ENCODE results near the gene EXT2.

The EXT2 gene

GRCh38 chr11:44146931-44147330, 51.5 kb downstream of the EXT2 start:
- peaks cover 49% of the 10 kb centered on the region for H3K4me1 Mint-ChIP-seq
- no peak for TF ChIP-seq CTCF (IDR thresholded peaks at IDR 0.05; ENCODE audit: unreplicated experiment in 3 of 3)
- peaks cover 10% of the 10 kb centered on the region for H3K9me3 Mint-ChIP-seq

GRCh38 chr11:44147751-44148150, 52.3 kb downstream of the EXT2 start:
- Mint-ChIP-seq H3K27me3 (ENCODE audit: low read depth) (peaks cover 7% of the 10 kb centered on the region), H3K4me3 (no peak overlapping the region)

More at GRCh38 chr11:44146931-44147330, 51.5 kb downstream of the EXT2 start:
- Mint-ChIP-seq H3K4me3 (no peak overlapping the region), H3K27me3 (ENCODE audit: low read depth) (peaks cover 7% of the 10 kb centered on the region), H3K27ac (no peak overlapping the region), H3K36me3 (ENCODE audit: low read depth) (peaks cover 83% of the 10 kb centered on the region)

GRCh38 chr11:44149651-44150050, 54.2 kb downstream of the EXT2 start:
- peak overlapping the region; percentile 16 to 75 (median 67) for H3K27ac Mint-ChIP-seq
- no peak for TF ChIP-seq CTCF (IDR thresholded peaks at IDR 0.05; ENCODE audit: unreplicated experiment in 3 of 3)
- H3K27me3 Mint-ChIP-seq (ENCODE audit: low read depth) = peaks cover 6% of the 10 kb centered on the region
- no peak overlapping the region for H3K4me3 Mint-ChIP-seq
- H3K4me1 Mint-ChIP-seq = peaks cover 39% of the 10 kb centered on the region
- peaks cover 25% of the 10 kb centered on the region for H3K9me3 Mint-ChIP-seq
- peaks cover 92% of the 10 kb centered on the region for H3K36me3 Mint-ChIP-seq (ENCODE audit: low read depth)

More at GRCh38 chr11:44147751-44148150, 52.3 kb downstream of the EXT2 start:
- peaks cover 46% of the 10 kb centered on the region for H3K4me1 Mint-ChIP-seq
- peaks cover 14% of the 10 kb centered on the region for H3K9me3 Mint-ChIP-seq
- H3K36me3 Mint-ChIP-seq (ENCODE audit: low read depth) = peaks cover 91% of the 10 kb centered on the region
- no peak overlapping the region for H3K27ac Mint-ChIP-seq
- no peak for TF ChIP-seq CTCF (IDR thresholded peaks at IDR 0.05; ENCODE audit: unreplicated experiment in 3 of 3)

GRCh38 chr11:44150401-44150800, 54.9 kb downstream of the EXT2 start:
- Mint-ChIP-seq H3K27me3 (ENCODE audit: low read depth) (peaks cover 3% of the 10 kb centered on the region), H3K36me3 (ENCODE audit: low read depth) (peaks cover 91% of the 10 kb centered on the region), H3K4me1 (peaks cover 34% of the 10 kb centered on the region), H3K9me3 (peaks cover 30% of the 10 kb centered on the region), H3K27ac (peak overlapping the region in 1 of 3 experiments; percentile 67), H3K4me3 (no peak overlapping the region)
- TF ChIP-seq CTCF (IDR thresholded peaks at IDR 0.05; ENCODE audit: unreplicated experiment in 3 of 3) = no peak

- H3K27me3 Mint-ChIP-seq (ENCODE audit: low read depth) = no peaks in the 10 kb centered on the region
- H3K4me1 Mint-ChIP-seq = no peaks in the 10 kb centered on the region
- H3K27ac Mint-ChIP-seq = no peak overlapping the region
- H3K9me3 Mint-ChIP-seq = peaks cover 52% of the 10 kb centered on the region
- no peak overlapping the region for H3K4me3 Mint-ChIP-seq
- no peak for TF ChIP-seq CTCF (IDR thresholded peaks at IDR 0.05; ENCODE audit: unreplicated experiment in 3 of 3)
- H3K36me3 Mint-ChIP-seq (ENCODE audit: low read depth) = peaks cover 89% of the 10 kb centered on the region
Measured at GRCh38 chr11:44157019-44157418, 61.5 kb downstream of the EXT2 start.

GRCh38 chr11:44158384-44158783, 62.9 kb downstream of the EXT2 start:
- no peak for TF ChIP-seq CTCF (IDR thresholded peaks at IDR 0.05; ENCODE audit: unreplicated experiment in 3 of 3)
- Mint-ChIP-seq H3K4me1 (peaks cover under 1% of the 10 kb centered on the region), H3K4me3 (no peak overlapping the region), H3K36me3 (ENCODE audit: low read depth) (peaks cover 77% of the 10 kb centered on the region), H3K27ac (no peak overlapping the region), H3K9me3 (peaks cover 45% of the 10 kb centered on the region), H3K27me3 (ENCODE audit: low read depth) (no peaks in the 10 kb centered on the region)

All from nephron (organoid).